NCI-H446 (cell line): Measurements from ENCODE around the gene ZNF304.
"Not testable (repeated sequence)": the region's sequence is repeated elsewhere in the genome, so short reads cannot be mapped to it uniquely, and the experiment has no call there.

Source experiments
- DNase-seq, 2 experiments: peaks; one replicate each; lab custom pipeline; 2025; lab: John Stamatoyannopoulos, UW

ZNF304 gene

DNA sequence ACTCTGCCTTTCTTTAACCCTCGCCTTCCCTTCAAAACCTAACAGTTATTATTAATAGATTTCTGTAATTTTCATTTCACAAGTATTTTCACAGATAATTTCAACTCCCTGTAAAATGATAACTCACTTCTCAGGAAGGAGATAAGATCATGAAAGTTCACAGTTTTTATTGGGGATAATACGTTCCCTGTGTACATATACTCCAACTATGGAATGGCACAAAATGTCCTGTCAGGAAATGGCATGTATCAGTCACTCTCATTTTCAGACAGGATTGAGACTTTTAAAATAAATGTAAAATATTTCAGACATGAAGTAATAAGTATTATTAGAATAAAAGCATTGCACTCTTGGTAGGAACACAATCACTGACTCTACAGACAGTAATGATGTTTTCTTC, 11.3 kb downstream of the ZNF304 start:
- no peak for DNase-seq

DNA sequence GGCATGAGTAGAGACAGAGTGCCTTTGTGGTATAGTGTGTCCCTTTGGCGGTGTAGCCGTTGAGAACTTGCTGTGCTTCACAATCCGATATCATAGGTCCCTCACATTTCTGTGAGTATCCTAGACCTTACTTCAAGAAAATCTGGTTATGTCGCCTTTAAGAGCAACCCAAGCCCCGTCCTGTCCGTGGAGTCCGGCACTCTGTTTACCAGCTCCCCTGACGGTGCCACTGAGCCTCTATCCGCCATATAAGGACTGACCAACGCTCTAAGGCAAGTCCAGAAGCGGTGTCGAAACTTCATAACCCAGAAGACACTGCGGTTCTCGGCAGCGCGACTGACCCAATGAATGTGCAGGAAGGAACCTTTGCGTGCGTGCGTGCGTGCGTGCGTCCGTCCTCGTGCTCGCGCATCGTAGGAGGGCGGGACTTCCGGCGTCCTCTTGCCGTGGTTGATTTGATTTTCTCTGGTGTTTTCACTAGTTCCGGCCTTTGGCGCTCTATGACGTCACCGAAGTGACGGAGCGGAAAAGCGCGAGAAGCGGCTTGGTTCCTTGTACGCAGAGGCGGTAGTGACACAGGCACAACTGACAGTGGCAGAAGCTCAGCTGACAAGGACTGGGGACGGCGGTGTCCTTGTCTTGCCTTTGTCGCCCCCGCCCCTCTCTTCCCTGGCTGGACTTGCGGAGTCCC, 12.1 kb downstream of the ZNF304 start, which contains the start of the genes TRAPPC2B and ZNF547:
Gene TRAPPC2B (plus strand): TSS at position 555 of the 691 bp plus-strand sequence. CDS start 1,283 bp downstream, outside the sequence.
Gene ZNF547 (plus strand): TSS at position 555 of the 691 bp plus-strand sequence. CDS start 5,005 bp downstream, outside the sequence.
- peak; percentile 97 to 99 for DNase-seq

DNA sequence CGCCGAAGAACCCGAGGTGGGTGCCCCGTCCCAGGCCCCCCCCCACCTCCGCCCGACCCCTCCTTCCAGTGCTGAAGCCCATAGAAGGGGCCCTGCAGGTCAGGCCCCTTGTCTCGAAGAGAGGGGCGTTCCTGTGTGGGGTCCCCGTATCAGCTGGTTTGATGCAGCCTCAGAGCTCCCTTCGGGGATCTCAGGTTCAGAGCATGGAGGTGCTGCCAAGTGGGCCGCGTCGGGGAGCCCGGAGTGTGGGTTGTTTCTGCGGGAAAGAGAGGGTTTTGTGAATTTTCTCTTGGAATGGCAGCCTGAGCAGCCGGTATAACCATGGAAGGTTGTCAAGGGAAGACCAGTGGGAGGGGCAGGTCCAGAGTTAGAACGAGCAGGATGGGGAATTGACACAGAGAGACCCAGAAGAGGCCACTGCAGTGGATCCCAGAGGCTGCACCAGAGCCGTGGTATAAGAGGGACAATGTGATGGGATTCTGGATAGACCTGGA, 12.7 kb downstream of the ZNF304 start:
- DNase-seq: no peak

DNA sequence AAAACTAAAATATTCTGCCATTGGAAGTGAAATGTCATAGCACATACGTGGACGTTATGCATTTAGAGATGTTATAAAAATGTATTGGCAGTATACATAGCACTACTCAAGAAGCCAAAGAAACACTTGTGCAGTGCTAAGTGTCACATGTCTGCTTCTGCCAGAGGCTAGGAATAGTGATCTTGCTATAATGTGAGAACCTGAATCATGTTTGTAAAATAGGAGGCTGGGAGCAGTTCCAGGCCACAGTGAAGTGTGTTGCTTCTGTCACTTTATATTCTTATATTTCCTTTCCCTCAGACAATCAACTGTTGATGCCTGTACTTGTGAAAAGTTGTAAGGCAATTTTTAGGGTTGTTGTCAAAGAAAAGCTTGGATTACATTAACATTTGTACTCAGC, 15.7 kb downstream of the ZNF304 start:
- DNase-seq: no peak

DNA sequence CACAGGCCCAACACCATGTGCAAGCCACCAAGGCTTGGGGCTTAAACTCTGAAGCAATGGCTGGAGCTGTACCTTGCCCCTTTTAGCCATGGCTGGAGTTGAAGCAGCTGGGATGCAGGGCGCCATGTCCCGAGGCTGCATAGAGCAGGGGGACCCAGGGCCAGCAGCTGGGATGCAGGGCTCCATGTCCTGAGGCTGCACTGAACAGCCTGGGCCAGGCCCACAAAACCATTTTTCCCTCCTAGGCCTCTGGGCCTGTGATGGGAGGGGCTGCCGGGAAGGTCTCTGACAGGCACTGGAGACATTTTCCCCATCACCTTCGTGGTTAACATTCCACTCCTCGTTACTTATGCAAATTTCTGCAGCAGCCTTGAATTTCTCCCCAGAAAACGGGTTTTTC, 23.1 kb downstream of the ZNF304 start:
- DNase-seq: no peak

DNA sequence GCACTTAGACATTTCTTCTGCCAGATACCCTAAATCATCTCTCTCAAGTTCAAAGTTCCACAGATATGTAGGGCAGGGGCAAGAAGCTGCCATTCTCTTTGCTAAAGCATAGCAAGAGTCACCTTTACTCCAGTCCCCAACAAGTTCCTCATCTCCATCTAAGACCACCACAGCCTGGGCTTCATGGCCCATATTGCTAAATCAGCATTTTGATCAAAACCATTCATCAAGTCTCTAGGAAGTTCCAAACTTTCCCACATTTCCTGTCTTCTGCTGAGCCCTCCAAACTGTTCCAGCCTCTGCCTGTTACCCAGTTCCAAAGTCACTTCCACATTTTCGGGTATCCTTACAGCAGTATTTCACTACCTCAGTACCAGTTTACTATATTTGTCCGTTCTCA, 23.6 kb downstream of the ZNF304 start:
- DNase-seq: not testable (repeated sequence)

DNA sequence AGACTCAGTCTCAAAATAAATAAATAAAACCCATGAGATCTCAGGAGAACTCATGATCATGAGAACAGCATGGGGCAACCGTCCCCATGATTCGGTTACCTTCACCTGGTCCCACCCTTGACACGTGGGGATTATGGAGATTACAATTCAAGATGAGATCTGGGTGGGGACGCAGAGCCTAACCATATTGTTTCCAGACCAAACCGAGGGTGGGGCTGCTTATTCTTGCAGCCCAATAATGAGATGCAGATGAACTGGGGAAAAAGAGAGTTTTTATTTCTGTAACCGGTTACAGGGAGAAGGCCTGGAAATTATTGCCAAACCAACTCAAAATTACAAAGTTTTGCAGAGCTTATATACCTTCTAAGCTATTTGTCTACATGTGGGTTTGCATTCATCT, 25.1 kb downstream of the ZNF304 start:
- DNase-seq: no peak

DNA sequence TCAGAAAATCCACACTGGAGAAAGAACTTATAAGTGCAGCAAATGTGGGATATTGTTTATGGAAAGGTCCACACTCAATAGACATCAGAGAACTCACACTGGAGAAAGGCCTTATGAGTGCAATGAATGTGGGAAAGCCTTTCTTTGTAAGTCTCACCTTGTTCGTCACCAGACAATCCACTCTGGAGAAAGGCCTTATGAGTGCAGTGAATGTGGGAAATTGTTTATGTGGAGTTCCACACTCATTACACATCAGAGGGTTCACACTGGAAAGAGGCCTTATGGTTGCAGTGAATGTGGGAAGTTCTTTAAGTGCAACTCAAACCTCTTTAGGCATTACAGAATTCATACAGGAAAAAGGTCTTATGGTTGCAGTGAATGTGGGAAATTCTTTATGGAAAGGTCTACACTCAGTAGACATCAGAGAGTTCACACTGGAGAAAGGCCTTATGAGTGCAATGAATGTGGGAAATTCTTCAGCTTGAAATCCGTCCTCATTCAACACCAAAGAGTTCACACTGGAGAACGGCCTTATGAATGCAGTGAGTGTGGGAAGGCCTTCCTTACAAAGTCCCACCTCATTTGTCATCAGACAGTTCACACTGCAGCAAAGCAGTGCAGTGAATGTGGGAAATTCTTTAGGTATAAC, 26.6 kb downstream of the ZNF304 start:
- DNase-seq: no peak

DNA sequence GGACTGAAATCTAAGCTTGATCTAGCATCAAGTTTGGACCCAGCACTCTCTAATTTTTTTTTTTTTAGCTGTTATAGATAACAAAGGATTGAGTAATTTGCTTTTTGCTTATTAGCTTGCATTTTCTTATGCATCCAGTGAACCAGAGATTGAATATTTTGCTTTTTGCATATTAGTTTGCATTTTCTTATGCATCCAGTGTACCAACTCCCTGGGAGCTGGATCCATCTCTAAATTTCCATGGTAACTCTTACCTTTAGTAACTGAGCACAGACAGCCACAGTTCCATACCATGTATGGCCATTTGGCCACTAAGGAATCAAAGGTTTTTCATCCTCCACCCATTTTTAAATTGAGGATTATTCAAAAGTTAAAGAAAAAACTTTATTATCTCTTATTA, 29.9 kb downstream of the ZNF304 start:
- DNase-seq: no peak

DNA sequence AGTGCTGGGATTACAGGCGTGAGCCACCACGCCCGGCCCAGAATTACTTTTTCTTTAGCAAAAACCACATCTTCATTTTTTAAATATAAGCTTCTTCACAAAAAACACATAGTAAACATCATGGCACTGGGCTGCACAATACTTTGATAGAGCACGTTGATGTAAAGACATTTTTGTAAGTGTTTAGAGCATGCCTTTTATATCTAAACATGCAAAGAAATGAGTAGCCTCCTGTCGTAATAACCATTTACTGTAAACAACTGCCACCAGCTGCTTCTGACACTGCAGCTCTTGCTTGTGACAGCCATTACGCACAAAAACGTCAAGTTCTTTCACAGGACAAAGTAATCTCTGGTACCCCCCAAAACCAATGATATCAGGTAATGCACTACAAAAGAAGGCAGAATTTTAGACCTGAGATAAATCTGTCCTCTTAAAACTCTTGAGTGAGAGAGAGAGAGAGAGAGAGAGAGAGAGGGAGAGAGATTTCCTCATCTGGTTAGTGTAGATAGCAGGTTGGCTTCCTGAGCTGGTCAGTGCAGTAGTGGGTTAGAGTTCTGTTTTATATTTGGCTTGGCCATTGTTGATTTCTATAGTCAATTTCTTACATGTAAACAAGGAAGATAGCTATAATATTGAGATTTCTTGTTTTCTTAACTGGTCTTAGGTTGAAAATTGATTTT, 31.9 kb downstream of the ZNF304 start:
- no peak for DNase-seq

DNA sequence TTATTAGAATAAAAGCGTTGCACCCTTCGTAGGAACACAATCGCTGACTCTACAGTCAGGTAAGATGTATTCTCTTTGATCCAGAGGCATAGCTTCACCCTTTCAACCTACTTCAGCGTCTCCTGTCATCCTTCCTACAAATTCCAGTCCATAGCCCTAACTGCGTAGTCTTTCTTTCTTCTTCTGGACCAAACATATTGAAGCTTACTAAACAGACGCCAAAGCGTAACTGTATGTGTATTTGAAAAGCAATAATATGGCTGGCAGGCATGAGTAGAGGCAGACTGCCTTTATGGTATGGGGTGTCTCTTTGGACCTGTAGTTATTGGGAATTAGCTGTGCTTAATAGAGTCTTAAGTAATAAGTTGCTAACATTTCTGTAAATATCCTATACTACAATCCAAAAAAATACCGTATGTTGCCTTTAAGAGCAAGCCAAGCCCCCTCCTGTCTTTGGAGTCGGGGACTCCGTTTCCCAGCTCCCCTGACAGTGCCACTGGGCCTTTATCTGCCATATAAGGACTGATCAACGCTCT, 38.2 kb downstream of the ZNF304 start:
- DNase-seq: no peak

DNA sequence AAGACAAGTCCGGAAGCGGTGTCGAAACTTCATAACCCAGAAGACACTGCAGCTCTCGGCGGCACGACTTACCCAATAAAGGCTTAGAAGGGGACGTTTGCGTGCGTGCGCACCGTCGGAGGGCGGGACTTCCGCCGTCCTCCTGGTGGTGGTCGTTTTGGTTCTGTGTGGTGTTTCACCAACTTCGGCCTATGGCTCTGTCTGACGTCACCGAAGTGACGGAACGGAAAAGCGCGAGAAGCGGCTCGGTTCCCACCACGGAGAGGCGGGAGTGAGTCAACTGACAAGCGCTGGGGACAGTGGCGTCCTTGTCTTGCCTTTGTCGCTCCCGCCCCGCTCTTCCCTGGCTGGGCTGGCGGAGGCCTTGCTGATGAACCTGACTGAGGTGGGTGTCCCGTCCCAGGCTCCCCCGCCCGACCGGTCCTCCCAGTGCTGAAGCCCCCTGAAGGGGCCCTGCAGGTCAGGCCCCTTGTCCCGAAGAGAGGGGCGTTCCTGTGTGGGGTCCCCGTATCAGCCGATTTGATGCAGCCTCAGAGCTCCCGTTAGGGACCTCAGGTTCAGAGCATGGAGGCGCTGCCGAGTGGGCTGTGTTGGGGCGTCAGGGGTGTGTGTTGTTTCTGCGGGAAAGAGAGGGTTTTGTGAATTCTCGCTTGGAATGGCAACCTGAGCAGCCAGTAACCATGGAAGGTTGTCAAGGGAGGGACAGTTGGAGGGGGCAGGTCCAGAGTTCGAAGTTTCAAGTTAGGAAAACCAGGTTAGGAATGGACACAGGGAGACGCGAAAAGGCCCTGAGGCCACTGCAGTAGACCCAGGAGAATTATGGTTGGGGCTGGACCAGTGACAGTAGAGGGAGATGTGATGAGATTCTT, 38.9 kb downstream of the ZNF304 start, which contains the start of gene ZNF548:
Gene ZNF548 (plus strand): TSS at position 125 of the 869 bp plus-strand sequence. CDS start 246 bp downstream, at position 371.
- peak; percentile 93 to 98 for DNase-seq

DNA sequence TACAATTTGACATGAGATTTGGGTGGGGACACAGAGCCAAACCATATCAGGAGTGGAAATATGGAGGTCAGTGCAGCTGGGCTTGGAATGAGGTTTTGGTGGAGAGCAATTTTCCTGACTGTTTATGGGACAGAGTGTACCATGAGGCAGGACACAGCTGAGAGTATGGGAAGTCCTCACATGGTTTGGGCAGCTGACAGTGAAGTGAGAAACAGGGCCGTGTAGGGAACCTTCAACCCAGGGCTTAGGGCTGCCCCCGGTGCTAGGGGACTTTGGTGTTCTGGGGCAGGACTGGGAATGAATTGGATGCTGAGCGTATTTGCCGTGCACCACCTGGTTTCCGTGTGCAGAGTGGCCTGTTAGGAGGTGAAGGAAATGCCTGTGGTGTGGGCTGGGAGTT, 44.6 kb downstream of the ZNF304 start:
- DNase-seq: no peak

DNA sequence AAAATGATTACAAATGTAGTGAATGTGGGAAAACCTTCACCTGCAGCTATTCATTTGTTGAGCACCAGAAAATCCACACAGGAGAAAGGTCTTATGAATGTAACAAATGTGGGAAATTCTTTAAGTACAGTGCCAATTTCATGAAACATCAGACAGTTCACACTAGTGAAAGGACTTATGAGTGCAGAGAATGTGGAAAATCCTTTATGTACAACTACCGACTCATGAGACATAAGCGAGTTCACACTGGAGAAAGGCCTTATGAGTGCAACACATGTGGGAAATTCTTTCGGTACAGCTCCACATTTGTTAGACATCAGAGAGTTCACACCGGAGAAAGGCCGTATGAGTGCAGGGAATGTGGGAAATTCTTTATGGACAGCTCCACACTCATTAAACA, 47.8 kb downstream of the ZNF304 start:
- DNase-seq: no peak

DNA sequence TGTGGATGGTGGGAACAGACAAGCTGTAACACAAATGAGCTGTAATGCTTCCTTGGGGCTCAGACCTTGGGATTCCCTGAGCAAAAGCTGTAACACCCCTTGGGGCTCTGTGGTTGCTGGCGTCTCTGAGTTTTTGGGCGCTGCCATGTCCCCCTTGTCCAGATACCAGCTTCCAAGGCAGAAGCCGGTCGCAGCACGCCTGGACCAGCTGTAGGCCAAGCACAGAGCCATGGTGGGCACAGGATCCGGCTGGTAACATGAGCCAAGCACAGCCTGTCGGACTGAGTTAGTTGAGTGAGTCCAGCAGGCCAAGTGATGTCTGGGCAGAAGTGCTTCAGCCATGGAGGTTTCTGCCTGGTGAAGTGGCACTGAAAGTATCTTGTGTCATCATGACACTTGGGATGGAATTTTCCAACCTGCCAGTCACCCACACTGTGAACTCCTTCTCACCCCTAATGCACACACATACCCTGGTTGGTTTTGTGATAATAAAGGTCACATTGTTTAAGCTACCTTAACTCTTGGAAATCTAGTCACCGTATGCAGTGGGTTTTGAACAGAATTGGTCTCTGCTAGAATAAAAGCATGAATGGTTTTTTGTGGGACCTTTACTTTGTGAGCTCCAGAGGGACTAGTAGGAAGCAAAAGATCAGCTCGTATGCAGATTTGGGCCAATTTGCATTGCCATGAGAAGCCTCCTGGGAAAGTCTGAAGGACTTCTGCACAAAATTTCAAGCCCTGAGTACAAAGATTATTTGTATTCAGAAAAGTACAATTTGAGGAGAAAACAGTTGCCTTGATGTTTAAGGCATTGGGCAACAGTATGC, 52.9 kb downstream of the ZNF304 start:
- DNase-seq: no peak

DNA sequence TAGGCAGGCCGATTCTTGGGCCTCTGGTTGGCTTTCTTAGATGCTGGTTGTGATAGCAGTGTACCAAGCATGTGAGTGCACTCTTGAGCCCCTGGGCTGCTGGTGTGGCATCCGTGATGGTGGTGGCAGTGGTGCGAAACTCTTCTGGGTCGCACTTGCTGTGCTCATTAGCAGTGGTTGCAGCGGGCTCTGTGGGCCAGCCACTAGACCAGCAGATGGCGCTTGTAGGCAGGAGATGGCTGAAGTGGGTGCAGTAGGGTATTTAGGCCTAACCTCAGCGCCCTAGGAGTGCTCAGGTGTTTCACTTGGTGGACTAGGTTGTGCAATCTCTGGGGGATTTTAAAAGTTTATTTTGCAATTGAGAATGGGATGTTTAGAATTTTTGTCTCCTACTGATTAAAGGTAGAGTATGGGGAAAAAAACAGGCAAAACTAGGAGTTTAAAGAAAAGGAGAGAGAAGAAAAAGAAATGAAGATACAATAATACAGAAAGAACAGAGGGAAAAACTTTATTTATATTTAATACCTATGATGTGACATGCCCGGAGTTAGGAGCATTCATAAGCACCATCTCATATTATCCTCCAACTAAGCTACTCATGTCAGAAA, 55.5 kb downstream of the ZNF304 start:
- DNase-seq: no peak
